GM19372 (cell line): Measurements from ENCODE around the gene TMTC2.
"Not testable (repeated sequence)": the region's sequence is repeated elsewhere in the genome, so short reads cannot be mapped to it uniquely, and the experiment has no call there.

Experiments used
- ATAC-seq: cut with Tn5 transposase; IDR thresholded peaks from one replicate; pipeline ENCODE4 v1.9.1; 2021; ENCODE audit warnings: mild to moderate bottlenecking, low read depth, moderate library complexity; ENCODE audit not compliant: unreplicated experiment

Gene TMTC2

GRCh38 chr12:83102499-83102898 lies 415.8 kb downstream of the TMTC2 start:
- ATAC-seq: no peak

GRCh38 chr12:83106873-83107272 lies 420.2 kb downstream of the TMTC2 start:
- ATAC-seq: no peak

DNA sequence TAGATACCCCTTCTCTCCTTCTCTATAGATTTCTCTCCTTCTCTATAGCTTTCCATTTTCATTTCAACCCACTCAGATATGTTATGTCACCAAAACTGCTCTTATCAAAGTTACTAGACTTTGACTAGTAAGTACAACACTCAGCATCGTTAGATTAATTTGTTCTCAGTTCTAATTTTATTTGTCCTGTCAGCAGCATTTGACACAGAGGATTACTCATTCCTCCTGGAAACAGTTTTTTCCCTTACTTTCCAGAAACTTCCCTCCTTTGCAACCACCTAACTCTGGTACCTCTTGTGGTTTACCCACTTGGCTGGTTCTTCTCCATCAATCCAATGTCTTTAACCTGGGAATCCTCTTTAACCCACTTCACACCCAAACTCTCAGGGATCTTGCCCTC lies 423.7 kb downstream of the TMTC2 start:
- ATAC-seq: no peak

DNA sequence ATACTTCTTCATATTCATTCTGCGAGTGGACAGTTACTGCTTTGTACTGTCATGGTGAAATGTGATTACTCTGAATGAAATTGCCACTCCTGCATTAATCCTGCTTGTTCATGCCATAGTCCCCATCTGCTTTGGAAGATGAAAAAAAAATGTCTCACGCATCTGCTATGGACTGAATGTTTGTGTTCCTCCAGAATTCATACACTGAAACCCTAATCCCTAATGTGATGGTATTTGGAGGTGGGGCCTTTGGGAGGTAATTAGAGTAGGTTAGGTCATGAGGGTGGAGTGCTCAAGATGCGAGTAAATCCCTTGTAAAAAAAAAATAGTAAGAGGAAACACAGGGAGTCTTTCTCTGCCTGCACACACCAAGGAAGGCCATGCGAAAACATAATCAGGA lies 427.2 kb downstream of the TMTC2 start:
- ATAC-seq: no peak

- ATAC-seq: no peak
Observed at GRCh38 chr12:83114966-83115365, 428.3 kb downstream of the TMTC2 start.

GRCh38 chr12:83117926-83118325 lies 431.2 kb downstream of the TMTC2 start:
- ATAC-seq: not testable (repeated sequence)

GRCh38 chr12:83121897-83122622 lies 435.4 kb downstream of the TMTC2 start:
- ATAC-seq: no peak

GRCh38 chr12:83122623-83122934 lies 435.9 kb downstream of the TMTC2 start:
- ATAC-seq: no peak

DNA sequence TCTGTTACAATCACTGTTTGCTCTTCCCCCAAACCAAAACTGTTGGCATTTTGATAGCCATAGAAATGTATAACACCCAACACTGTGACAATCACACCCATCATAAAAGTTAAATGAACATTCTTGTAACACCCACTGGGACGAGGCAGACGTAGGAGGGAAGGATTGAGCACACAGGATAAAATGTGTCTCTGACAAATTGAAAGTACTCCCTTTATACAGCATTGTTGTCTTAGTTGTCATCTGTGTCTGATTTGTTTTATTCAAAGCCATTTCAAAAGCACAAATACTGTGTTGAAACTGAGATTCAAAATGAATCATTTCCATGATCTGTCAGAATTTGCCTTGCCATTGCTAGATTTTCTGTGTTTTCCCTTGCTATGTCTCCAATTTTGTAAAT lies 436.3 kb downstream of the TMTC2 start:
- no peak for ATAC-seq

DNA sequence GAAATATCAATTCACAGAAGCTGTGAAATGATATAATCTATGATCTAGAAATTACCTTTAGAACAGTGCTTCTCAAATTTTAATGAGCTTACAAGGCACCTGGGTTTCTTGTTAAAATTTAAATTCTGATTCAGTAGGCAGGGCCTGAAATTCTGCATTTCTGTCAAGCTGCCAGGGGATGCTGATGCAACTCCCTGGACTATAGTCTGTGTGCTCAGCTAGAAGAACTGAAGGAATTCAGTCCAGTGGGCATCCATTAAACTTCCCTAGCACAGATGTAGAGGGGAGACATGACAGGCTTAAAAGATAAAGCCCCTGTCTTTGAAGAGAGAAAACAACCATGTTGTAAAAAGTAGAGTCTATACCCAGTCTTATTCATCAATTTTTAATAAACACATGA lies 441.8 kb downstream of the TMTC2 start:
- no peak for ATAC-seq

DNA sequence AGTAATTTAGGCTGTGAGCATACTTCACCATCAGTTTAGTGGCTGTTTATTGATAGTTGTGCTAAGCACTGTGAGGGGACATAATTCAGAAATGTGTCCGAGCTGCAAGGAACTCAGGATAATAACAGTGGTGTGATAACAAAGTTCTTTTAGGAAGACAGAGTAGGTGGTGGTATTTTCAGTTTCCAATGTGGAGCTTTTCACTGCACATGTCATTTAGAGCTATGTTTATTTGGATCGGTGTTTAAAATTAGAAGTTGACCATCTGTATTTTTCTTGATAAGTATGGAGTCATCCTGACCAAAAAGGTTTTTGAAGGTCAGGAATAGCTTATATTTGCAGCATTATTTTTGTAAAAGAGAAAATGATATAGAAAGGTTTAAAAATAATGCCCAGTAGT lies 443.5 kb downstream of the TMTC2 start:
- ATAC-seq: no peak

DNA sequence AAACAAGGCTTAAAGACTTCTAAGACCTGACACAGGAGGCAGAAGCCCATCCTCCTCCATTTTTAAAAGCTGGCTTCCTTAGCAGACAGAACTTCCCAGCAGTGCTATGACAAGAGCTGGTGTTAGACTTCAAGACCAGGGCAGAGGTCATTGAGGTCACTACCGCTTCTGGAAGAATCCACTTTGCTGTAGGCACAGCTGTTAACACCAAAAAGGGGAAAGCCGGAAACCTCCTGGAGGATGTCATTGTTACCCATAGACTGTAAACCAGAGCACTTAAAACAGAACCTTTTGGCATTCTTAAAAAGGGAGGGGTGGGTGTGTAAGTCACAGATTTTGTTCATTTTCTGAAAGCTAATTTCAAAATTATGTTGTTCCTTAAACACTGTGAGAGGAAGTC lies 445.7 kb downstream of the TMTC2 start:
- no peak for ATAC-seq

- ATAC-seq: no peak
Observed at GRCh38 chr12:83136411-83136810, 449.7 kb downstream of the TMTC2 start.

DNA sequence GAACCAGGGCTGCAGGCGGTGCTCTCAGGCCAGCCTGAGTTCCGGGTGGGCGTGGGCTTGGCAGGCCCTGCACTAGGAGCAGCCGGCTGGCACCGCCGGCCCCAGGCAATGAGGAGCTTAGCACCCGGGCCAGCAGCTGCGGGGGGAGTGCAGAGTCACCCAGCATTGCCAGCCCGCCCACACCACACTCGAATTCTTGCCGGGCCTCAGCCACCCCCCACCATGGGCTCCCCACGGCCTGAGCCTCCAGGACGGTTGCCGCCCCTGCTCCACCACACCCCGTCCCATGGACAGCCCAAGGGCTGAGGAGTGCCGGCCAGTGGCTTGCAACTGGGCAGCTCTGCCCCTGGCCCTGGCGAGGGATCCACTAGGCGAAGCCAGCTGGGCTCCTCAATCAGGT lies 453.4 kb downstream of the TMTC2 start:
- ATAC-seq: no peak

GRCh38 chr12:83141460-83141994 lies 454.8 kb downstream of the TMTC2 start:
- no peak for ATAC-seq

DNA sequence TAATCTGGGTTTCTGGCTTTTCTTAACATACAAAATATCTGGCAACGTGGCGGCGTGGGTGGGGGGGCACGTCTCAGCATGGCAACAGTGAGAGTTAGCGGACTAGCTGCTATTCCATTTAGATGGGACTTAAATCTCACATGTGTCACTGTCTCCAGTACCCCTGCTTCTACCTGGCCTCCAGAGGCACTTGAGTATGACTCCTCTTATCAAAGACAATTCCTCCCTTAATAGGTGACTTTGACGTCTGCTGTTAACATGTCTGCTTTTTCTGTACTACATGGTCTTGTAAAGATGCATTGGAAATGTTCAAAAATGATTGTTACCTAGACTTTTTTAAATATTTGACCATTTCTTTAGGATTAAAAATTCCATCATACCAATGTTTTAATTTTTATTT lies 456.2 kb downstream of the TMTC2 start:
- ATAC-seq: no peak

- ATAC-seq: no peak
Observed at GRCh38 chr12:83143950-83144349, 457.2 kb downstream of the TMTC2 start.

GRCh38 chr12:83145325-83145840 lies 458.7 kb downstream of the TMTC2 start:
- ATAC-seq: no peak

- no peak for ATAC-seq
Observed at GRCh38 chr12:83147341-83147740, 460.6 kb downstream of the TMTC2 start.

DNA sequence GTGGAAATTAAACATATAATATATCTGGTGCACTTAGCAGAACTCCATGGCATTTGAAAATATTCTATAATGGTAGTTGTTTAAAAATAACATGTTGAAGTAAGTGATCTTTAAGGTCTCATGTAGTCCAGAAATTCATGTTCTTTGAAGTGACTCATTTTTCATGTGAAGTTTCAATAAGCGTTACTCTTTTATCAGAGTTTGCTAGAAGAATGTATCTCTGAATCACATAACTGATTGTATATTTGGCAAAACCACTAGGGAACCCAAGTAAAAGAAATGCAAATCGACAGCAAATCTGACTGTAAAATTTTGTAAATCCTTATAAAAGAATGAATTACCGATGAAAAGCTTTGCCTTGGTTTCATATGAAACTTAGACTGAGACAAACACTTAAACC lies 463.3 kb downstream of the TMTC2 start:
- no peak for ATAC-seq

GRCh38 chr12:83150465-83151189 lies 463.9 kb downstream of the TMTC2 start:
- no peak for ATAC-seq

DNA sequence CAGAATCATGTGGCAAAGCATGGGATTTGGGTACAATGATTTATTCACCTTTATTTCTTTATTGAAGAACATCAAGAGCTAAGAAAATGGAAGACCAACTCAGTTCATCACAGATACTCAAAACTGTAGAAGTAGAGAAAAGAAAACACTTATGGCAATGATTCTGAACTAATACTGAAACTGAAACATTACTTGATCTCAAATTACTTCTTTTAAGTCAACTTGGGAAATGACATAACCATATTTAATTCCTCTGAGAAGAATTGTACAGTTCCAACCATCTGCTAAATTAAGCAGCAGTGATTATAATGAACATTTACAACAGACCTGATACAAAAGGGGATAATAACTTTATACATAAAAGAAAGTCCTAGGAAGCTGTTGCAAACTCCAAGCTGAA lies 466.5 kb downstream of the TMTC2 start:
- peak; percentile 68 for ATAC-seq
